ENCODE data around the gene DNASE2.
"Not testable (repeated sequence)": the region's sequence is repeated elsewhere in the genome, so short reads cannot be mapped to it uniquely, and the experiment has no call there.

DNASE2 gene

DNA sequence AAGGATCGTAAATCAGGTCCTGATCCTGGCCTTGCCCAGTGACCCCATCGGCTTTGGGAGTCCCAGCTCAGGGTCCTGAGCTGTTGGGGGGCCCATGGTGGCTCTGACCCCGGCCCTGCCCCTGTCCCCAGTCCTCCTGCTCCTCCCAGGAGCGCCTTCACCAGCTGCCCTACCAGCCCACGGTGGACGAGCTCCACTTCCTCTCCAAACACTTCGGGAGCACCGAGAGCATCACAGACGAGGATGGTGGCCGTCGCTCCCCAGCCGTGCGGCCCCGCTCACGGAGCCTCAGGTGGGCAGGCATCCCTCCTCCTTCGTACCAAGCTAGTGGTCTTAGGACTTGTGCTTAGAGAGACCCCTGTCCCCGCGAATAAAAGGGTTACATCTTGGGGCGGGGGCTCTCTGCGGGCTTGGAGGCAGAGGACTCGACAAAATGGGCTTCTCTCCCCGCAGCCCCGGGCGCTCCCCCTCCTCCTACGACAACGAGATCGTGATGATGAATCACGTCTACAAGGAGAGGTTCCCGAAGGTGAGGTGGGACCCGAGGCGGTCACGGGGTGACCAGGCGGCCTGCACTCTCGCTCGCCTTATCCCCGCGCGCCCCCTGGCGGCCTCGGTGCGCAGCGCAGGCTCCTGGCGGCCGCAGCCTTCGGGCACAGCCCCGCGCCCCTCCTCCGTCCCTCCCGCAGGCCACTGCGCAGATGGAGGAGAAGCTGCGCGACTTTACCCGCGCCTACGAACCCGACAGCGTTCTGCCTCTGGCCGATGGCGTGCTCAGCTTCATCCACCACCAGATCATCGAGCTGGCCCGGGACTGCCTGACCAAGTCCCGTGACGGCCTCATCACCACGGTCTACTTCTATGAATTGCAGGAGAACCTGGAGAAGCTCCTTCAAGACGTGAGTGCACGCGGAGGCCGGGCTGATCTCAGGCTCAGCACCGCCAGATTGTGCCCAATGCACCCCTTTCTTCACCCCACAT is 33.8 kb downstream of the DNASE2 start:
- TF ChIP-seq CTCF (conservative IDR thresholded peaks at IDR 0.05) (peak; percentile 100), ZFX (IDR thresholded peaks at IDR 0.05) (no peak)
- H3K27ac ChIP-seq: no peak overlapping the region

DNA sequence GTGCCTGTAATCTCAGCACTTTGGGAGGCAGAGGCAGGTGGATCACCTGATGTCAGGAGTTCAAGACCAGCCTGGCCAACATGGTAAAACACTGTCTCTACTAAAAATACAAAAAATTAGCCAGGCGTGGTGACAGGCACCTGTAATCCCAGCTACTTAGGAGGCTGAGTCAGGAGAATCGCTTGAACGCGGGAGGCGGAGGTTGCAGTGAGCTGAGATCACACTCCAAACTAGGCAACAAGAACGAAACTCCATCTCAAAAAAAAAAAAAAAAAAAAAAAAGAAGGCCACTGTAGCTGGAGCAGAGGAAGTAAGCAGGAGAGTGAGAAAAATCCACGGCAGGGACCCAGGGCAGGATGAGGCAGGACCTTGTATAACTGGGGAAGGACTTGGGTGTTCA is 34.6 kb downstream of the DNASE2 start:
- H3K27ac ChIP-seq: not testable (repeated sequence)

- no peak for TF ChIP-seq CTCF (conservative IDR thresholded peaks at IDR 0.05)
- no peak for TF ChIP-seq ZFX (IDR thresholded peaks at IDR 0.05)
Observed at GRCh38 chr19:12843999-12844732, 37.1 kb downstream of the DNASE2 start.

GRCh38 chr19:12843328-12843727 is 37.9 kb downstream of the DNASE2 start:
- TF ChIP-seq CTCF (conservative IDR thresholded peaks at IDR 0.05) (no peak), ZFX (IDR thresholded peaks at IDR 0.05) (no peak)
- H3K27ac ChIP-seq: no peak overlapping the region

More at GRCh38 chr19:12843999-12844732, 37.1 kb downstream of the DNASE2 start:
- H3K27ac ChIP-seq: no peak overlapping the region

GRCh38 chr19:12842511-12842910 is 38.7 kb downstream of the DNASE2 start:
- TF ChIP-seq ZFX (IDR thresholded peaks at IDR 0.05): no peak
- H3K27ac ChIP-seq: no peak overlapping the region

- H3K27ac ChIP-seq: no peak overlapping the region
- TF ChIP-seq CTCF (conservative IDR thresholded peaks at IDR 0.05) (no peak), ZFX (IDR thresholded peaks at IDR 0.05) (no peak)
Observed at GRCh38 chr19:12841094-12841493, 40.2 kb downstream of the DNASE2 start.

DNA sequence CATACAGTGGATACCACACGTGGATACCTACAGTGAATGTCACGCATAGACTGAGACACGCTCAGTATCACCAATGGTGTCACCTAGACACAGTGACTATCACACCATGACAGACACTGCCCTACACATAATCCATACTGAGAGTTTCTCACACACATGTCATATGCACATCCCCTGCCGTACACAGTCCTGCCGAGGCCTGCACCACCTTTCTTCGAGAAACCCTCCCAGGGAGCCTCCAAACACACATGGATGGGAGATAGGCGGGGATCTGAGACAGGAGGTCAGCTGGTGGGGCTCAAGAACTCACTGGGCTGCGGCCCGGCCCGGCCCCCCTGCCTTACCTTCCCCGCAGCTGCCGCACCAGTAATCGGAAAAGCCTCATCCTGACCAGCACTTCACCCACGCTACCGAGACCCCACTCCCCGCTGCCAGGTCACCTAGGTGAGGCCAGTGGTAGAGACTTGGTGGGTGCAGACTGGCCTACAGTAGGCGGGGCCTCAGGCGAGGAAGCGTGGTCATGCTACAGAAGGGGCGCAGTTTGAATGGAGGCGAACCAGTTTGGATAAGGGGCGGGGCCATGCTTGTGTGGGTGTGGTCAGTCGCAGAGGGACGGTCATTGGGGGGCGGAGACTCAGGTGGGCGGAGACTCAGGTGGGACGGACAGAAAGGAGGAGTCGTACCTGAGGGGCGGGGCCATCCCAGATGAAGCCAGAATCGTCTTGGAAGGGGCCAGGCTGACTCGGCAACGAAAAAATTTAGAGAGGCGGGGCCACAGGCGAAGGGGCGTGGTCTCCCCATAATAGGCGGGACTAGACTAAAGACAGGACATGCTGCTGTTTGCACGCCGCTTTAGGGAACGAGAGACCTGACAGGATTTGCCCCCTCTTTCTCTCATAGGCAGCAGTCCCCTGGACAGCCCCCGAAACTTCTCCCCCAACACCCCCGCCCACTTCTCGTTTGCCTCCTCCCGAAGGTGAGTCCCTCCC is 40.9 kb downstream of the DNASE2 start:
- H3K27ac ChIP-seq: no peak overlapping the region
- TF ChIP-seq ZFX (IDR thresholded peaks at IDR 0.05) (no peak), CTCF (conservative IDR thresholded peaks at IDR 0.05) (no peak)
